Activated B cell treated with CpG ODN at 0.5 μM for 24 hours (primary cell): Measurements from ENCODE around the gene ARRDC1. TPM values are rescaled to one million over a fixed set of nuclear protein-coding genes. Genes with fewer than 3 reads are reported as not detected.
"Not testable (repeated sequence)": the region's sequence is repeated elsewhere in the genome, so short reads cannot be mapped to it uniquely, and the experiment has no call there.

Source experiments
- ATAC-seq: fragments of 200-7000 bp; cut with Tn5 transposase; one replicate; pipeline ENCODE4 v1.10.0; 2021; ENCODE audit warnings: low read depth, mild to moderate bottlenecking, moderate library complexity
- CTCF ChIA-PET: fragments of 350-600 bp; sonication (Branson Sonifier 250); formaldehyde crosslinking; loops from one replicate; lab custom pipeline; 2021; ENCODE audit warnings: antibody characterized with exemption; lab: Charles Lee
- POLR2A ChIA-PET: fragments of 350-600 bp; sonication (Branson Sonifier 250); formaldehyde crosslinking; loops from one replicate; lab custom pipeline; 2021; ENCODE audit warnings: antibody characterized with exemption; lab: Charles Lee
- DNase-seq: peaks from one replicate; pipeline ENCODE4 v3.0.0; 2022
- H3K27ac Mint-ChIP-seq: one replicate; pipeline ENCODE4 v1.8.0; 2020; ENCODE audit warnings: mixed read lengths
- H3K27me3 Mint-ChIP-seq: one replicate; pipeline ENCODE4 v1.8.0; 2021; ENCODE audit warnings: mixed read lengths
- H3K36me3 Mint-ChIP-seq: one replicate; pipeline ENCODE4 v1.8.0; 2021; ENCODE audit warnings: low read depth, mixed read lengths
- H3K4me1 Mint-ChIP-seq: one replicate; pipeline ENCODE4 v1.8.0; 2021; ENCODE audit warnings: mixed read lengths
- H3K4me3 Mint-ChIP-seq: one replicate; pipeline ENCODE4 v1.8.0; 2020; ENCODE audit warnings: mild to moderate bottlenecking, mixed read lengths
- H3K9me3 Mint-ChIP-seq: one replicate; pipeline ENCODE4 v1.8.0; 2020; ENCODE audit warnings: mixed read lengths
- intact Hi-C: fragments of 100-400 bp; cut with micrococcal nuclease; formaldehyde crosslinking; loops from one replicate; pipeline ENCODE4 v1.15.1; 2024
- total RNA-seq: library from RNA; stranded (reverse); gene quantifications from 2 replicates; pipeline ENCODE4 v1.2.3, GENCODE V29; 2022
- TF ChIP-seq, protein P1 (sequence below): fragments of 200-600 bp; IDR thresholded peaks from one replicate; pipeline ENCODE4 v1.8.0; 2022; ENCODE audit warnings: antibody characterized with exemption, mild to moderate bottlenecking

ARRDC1 gene
- total RNA-seq, 1 donor from 2014 or later: 58.3 TPM

DNA sequence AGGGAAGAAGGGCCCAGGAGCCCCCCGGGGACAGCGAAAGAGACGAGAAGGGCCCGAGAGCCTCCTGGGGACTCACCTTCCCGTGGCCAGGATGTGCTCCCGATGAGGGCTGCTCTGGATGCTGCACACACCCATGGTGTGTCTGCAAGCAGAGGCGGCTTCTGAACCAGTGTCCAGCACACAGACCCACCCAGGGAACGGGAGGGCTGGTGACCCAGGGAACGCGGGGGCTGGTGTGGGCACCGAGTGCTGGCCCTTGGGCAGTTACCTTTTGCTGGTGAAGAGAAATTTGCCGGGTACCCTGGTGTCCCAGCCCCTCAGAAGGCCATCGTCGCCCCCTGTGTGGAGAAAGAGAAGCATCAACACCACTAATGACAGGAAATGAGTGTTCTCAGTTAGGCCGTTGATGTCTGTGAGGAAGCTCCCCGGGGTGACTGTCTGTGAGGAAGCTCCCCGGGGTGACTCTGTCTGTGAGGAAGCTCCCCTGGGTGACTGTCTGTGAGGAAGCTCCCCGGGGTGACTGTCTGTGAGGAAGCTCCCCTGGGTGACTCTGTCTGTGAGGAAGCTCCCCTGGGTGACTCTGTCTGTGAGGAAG lies 40.6 kb upstream of the ARRDC1 start:
- ChIA-PET CTCF (no interaction called here), POLR2A (no interaction called here)
- intact Hi-C loops: no loop called here
- Mint-ChIP-seq H3K27ac (peak overlapping the region; percentile 50), H3K9me3 (no peaks in the 10 kb centered on the region), H3K27me3 (no peaks in the 10 kb centered on the region), H3K36me3 (peaks cover 36% of the 10 kb centered on the region), H3K4me1 (peaks cover 14% of the 10 kb centered on the region), H3K4me3 (no peak overlapping the region)
- ATAC-seq: no peak
- DNase-seq: no peak
- TF ChIP-seq, protein P1, sequence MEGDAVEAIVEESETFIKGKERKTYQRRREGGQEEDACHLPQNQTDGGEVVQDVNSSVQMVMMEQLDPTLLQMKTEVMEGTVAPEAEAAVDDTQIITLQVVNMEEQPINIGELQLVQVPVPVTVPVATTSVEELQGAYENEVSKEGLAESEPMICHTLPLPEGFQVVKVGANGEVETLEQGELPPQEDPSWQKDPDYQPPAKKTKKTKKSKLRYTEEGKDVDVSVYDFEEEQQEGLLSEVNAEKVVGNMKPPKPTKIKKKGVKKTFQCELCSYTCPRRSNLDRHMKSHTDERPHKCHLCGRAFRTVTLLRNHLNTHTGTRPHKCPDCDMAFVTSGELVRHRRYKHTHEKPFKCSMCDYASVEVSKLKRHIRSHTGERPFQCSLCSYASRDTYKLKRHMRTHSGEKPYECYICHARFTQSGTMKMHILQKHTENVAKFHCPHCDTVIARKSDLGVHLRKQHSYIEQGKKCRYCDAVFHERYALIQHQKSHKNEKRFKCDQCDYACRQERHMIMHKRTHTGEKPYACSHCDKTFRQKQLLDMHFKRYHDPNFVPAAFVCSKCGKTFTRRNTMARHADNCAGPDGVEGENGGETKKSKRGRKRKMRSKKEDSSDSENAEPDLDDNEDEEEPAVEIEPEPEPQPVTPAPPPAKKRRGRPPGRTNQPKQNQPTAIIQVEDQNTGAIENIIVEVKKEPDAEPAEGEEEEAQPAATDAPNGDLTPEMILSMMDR: no peak

DNA sequence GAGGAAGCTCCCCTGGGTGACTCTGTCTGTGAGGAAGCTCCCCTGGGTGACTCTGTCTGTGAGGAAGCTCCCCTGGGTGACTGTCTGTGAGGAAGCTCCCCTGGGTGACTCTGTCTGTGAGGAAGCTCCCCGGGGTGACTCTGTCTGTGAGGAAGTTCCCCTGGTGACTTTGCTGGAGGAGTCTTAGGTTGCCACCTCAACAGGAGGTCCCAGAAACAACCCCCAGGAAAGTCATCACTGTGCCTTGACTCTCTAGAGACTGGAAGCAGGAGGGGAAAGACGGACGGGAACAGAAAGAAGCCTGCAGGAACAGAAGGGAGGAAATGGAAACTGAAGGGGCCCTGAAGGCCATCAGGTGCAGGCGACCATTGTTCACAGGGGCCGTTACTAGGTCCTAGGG lies 37.0 kb upstream of the ARRDC1 start:
- POLR2A ChIA-PET, CTCF ChIA-PET, intact Hi-C loops, DNase-seq, H3K27me3 Mint-ChIP-seq, ATAC-seq, H3K9me3 Mint-ChIP-seq, H3K4me3 Mint-ChIP-seq: not testable (repeated sequence)
- H3K4me1 Mint-ChIP-seq: peaks cover 11% of the 10 kb centered on the region
- peaks cover 34% of the 10 kb centered on the region for H3K36me3 Mint-ChIP-seq
- peak overlapping the region; percentile 66 for H3K27ac Mint-ChIP-seq

DNA sequence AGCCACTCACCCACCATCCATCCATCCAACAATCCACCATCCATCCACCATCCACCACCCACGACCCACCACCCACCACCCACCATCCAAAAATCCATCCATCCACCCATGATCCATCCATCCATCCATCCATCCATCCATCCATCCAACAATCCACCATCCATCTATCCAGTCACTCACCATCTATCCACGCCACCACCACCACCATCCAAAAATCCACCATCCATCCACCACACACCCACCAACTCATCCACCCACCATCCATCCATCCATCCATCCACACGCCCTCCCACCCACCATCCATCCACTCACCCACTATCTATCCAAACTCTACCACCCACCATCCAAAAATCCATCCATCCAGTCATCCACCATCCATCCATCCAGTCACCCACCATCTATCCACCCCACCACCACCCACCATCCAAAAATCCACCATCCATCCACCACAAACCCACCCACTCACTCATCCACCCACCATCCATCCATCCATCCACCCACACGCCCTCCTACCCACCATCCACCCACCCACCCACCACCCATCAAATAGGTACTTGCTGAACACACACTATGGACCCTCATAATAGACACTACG lies 35.8 kb upstream of the ARRDC1 start:
- CTCF ChIA-PET: no interaction called here
- POLR2A ChIA-PET: interaction anchor here (1.4 kb wide), 1 partner anchor 21 kb away, joined by 3 read pairs; the partner anchor contains the start of gene ZMYND19

DNA sequence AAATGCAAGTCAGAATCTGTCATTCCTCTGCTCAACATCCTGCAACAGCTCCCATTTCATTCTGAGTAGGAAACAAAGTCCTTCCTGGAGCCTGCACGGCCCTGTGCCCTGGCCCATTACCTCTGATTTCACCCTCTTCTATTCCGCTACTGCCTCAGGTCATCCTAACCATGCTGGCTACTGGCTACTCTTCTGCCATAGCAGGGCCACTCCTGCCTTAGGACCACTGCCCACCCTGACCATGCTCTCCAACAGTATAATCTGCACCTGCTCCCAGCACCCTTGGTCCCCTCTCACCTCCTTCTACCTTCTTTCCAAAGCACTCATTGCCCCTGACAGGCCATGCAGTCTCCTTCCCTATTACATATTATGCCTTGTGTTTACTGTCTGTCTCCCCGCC lies 34.9 kb upstream of the ARRDC1 start:
- H3K27ac Mint-ChIP-seq: no peak overlapping the region
- intact Hi-C loops: no loop called here
- H3K4me1 Mint-ChIP-seq: peaks cover 11% of the 10 kb centered on the region
- no peak overlapping the region for H3K4me3 Mint-ChIP-seq
- POLR2A ChIA-PET: interaction anchor here (1.4 kb wide), 1 partner anchor 20 kb away, joined by 3 read pairs; the partner anchor contains the start of gene ZMYND19
- ATAC-seq (no peak), DNase-seq (no peak)
- TF ChIP-seq, protein P1: no peak
- no peaks in the 10 kb centered on the region for H3K9me3 Mint-ChIP-seq
- H3K27me3 Mint-ChIP-seq: no peaks in the 10 kb centered on the region
- CTCF ChIA-PET: no interaction called here
- peaks cover 40% of the 10 kb centered on the region for H3K36me3 Mint-ChIP-seq

More for the DNA sequence above, 35.8 kb upstream of the ARRDC1 start:
- ATAC-seq: no peak
- TF ChIP-seq, protein P1: no peak
- Mint-ChIP-seq H3K27ac (no peak overlapping the region), H3K9me3 (no peaks in the 10 kb centered on the region), H3K4me1 (peaks cover 2% of the 10 kb centered on the region), H3K4me3 (no peak overlapping the region), H3K27me3 (no peaks in the 10 kb centered on the region), H3K36me3 (peaks cover 32% of the 10 kb centered on the region)
- DNase-seq: no peak
- intact Hi-C loops: no loop called here

DNA sequence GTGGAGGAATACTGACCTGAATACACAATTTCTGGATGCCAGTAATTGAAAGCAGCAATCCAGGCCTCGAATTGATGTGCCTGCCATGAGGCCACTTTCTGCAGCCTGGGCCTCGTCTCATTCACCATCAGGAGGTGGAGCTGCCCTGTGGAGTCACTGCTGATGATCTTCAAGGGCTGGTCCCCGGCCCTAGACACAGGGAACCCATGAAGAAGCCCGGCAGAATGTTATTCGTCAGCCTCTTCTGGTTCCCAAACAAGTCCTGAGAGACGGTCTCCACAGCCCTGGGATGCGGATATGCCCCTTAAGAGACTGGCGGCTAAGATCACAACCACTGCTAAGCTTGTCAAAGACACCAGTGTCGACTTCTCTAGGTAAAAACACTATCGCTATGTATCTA lies 31.3 kb upstream of the ARRDC1 start:
- TF ChIP-seq, protein P1: no peak
- peaks cover 38% of the 10 kb centered on the region for H3K4me1 Mint-ChIP-seq
- peaks cover 49% of the 10 kb centered on the region for H3K36me3 Mint-ChIP-seq
- POLR2A ChIA-PET: no interaction called here
- no peaks in the 10 kb centered on the region for H3K27me3 Mint-ChIP-seq
- ATAC-seq (no peak), DNase-seq (no peak)
- CTCF ChIA-PET: no interaction called here
- H3K9me3 Mint-ChIP-seq: no peaks in the 10 kb centered on the region
- no peak overlapping the region for H3K27ac Mint-ChIP-seq
- no peak overlapping the region for H3K4me3 Mint-ChIP-seq
- intact Hi-C loops: no loop called here
